ENCODE results near the gene EDA.

The EDA gene

DNA sequence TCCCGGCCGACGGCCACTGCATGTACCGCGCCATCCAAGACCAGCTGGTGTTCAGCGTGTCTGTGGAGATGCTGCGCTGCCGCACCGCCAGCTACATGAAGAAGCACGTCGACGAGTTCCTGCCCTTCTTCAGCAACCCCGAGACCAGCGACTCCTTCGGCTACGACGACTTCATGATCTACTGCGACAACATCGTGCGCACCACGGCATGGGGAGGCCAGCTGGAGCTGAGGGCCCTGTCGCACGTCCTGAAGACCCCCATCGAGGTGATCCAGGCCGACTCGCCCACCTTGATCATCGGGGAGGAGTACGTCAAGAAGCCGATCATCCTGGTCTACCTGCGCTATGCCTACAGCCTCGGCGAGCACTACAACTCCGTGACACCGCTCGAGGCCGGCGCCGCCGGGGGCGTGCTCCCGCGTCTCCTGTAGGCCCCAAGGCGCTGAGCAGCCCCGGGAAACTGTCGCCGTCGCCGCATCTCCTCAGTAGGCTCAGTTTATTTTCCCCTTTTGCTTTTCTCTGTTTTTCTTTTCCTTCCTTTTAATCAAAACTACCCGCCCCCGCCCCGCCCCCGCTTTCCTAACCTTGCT lies 447.1 kb downstream of the EDA start:
- H3K36me3 ChIP-seq (replicated peaks; ENCODE audit: insufficient read depth, low read length) = no peaks in the 10 kb centered on the region
- H3K4me1 ChIP-seq (ENCODE audit: low read length) = no peaks in the 10 kb centered on the region
- H3K4me3 ChIP-seq (ENCODE audit: low read length) = no peak overlapping the region
- DNase-seq = no peak
- H4K20me1 ChIP-seq (ENCODE audit: insufficient read depth, low read length) = no peaks in the 10 kb centered on the region
- H3K9me3 ChIP-seq (replicated peaks; ENCODE audit: insufficient read depth, low read length) = no peaks in the 10 kb centered on the region
- no peak overlapping the region for H3K4me2 ChIP-seq (ENCODE audit: low read depth, low read length)
- no peak overlapping the region for H2AFZ ChIP-seq (ENCODE audit: low read length)
- no peak overlapping the region for H3K9ac ChIP-seq (ENCODE audit: low read length)
- H3K27me3 ChIP-seq (replicated peaks; ENCODE audit: insufficient read depth, low read length) = no peaks in the 10 kb centered on the region
- H3K9me2 ChIP-seq (replicated peaks; ENCODE audit: insufficient read depth, low read length) = no peaks in the 10 kb centered on the region
- H3K79me2 ChIP-seq (ENCODE audit: low read length) = no peaks in the 10 kb centered on the region
- H3K27ac ChIP-seq (ENCODE audit: low read length) = no peak overlapping the region
- H3F3A ChIP-seq (ENCODE audit: insufficient read depth, low read length) = no peaks in the 10 kb centered on the region
- TF ChIP-seq, protein P1, sequence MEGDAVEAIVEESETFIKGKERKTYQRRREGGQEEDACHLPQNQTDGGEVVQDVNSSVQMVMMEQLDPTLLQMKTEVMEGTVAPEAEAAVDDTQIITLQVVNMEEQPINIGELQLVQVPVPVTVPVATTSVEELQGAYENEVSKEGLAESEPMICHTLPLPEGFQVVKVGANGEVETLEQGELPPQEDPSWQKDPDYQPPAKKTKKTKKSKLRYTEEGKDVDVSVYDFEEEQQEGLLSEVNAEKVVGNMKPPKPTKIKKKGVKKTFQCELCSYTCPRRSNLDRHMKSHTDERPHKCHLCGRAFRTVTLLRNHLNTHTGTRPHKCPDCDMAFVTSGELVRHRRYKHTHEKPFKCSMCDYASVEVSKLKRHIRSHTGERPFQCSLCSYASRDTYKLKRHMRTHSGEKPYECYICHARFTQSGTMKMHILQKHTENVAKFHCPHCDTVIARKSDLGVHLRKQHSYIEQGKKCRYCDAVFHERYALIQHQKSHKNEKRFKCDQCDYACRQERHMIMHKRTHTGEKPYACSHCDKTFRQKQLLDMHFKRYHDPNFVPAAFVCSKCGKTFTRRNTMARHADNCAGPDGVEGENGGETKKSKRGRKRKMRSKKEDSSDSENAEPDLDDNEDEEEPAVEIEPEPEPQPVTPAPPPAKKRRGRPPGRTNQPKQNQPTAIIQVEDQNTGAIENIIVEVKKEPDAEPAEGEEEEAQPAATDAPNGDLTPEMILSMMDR (IDR thresholded peaks at IDR 0.05; ENCODE audit: low read length) = no peak
- no peak for TF ChIP-seq EZH2phosphoT487 (IDR thresholded peaks at IDR 0.05; ENCODE audit: low read length)
- no peak for TF ChIP-seq EZH2 (optimal IDR thresholded peaks at IDR 0.05; ENCODE audit: low read depth, low read length)

DNA sequence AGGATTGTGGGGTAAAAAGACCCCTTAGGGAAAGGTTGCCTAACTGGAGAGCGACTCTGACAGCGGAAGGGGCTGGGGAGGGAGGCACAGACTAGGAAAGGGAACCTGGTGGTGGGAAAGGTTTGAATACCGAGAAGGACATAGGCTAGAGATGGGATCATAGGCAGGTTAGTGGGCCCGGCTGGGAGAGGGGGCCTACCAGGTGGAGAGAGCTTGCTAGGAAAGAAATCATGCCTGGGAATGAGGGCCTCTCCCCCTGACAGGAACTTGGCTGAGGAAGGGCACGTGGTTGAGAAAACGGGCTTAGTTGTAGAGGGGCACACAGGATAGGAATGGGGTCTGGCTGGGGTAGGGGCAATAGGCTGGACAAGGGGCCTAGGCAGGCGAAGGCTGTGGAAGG lies 450.7 kb downstream of the EDA start:
- H3F3A ChIP-seq (ENCODE audit: insufficient read depth, low read length) = no peaks in the 10 kb centered on the region
- DNase-seq = no peak
- H3K4me3 ChIP-seq (ENCODE audit: low read length) = no peak overlapping the region
- H4K20me1 ChIP-seq (ENCODE audit: insufficient read depth, low read length) = no peaks in the 10 kb centered on the region
- H2AFZ ChIP-seq (ENCODE audit: low read length) = no peak overlapping the region
- no peaks in the 10 kb centered on the region for H3K36me3 ChIP-seq (replicated peaks; ENCODE audit: insufficient read depth, low read length)
- no peaks in the 10 kb centered on the region for H3K9me2 ChIP-seq (replicated peaks; ENCODE audit: insufficient read depth, low read length)
- no peaks in the 10 kb centered on the region for H3K4me1 ChIP-seq (ENCODE audit: low read length)
- H3K27me3 ChIP-seq (replicated peaks; ENCODE audit: insufficient read depth, low read length) = no peaks in the 10 kb centered on the region
- H3K9me3 ChIP-seq (replicated peaks; ENCODE audit: insufficient read depth, low read length) = no peaks in the 10 kb centered on the region
- H3K4me2 ChIP-seq (ENCODE audit: low read depth, low read length) = no peak overlapping the region
- H3K9ac ChIP-seq (ENCODE audit: low read length) = no peak overlapping the region
- no peaks in the 10 kb centered on the region for H3K79me2 ChIP-seq (ENCODE audit: low read length)
- H3K27ac ChIP-seq (ENCODE audit: low read length) = no peak overlapping the region
- no peak for TF ChIP-seq EZH2phosphoT487 (IDR thresholded peaks at IDR 0.05; ENCODE audit: low read length)
- no peak for TF ChIP-seq EZH2 (optimal IDR thresholded peaks at IDR 0.05; ENCODE audit: low read depth, low read length)
- TF ChIP-seq, protein P1 (IDR thresholded peaks at IDR 0.05; ENCODE audit: low read length) = no peak

GRCh38 chrX:70079297-70079696 lies 463.4 kb downstream of the EDA start:
- H3K9me2 ChIP-seq (replicated peaks; ENCODE audit: insufficient read depth, low read length) = no peaks in the 10 kb centered on the region
- no peaks in the 10 kb centered on the region for H3K27me3 ChIP-seq (replicated peaks; ENCODE audit: insufficient read depth, low read length)
- no peak overlapping the region for H3K4me3 ChIP-seq (ENCODE audit: low read length)
- no peak overlapping the region for H3K27ac ChIP-seq (ENCODE audit: low read length)
- no peaks in the 10 kb centered on the region for H3K79me2 ChIP-seq (ENCODE audit: low read length)
- H3K9me3 ChIP-seq (replicated peaks; ENCODE audit: insufficient read depth, low read length) = no peaks in the 10 kb centered on the region
- H4K20me1 ChIP-seq (ENCODE audit: insufficient read depth, low read length) = no peaks in the 10 kb centered on the region
- no peak overlapping the region for H2AFZ ChIP-seq (ENCODE audit: low read length)
- H3F3A ChIP-seq (ENCODE audit: insufficient read depth, low read length) = no peaks in the 10 kb centered on the region
- no peak overlapping the region for H3K9ac ChIP-seq (ENCODE audit: low read length)
- TF ChIP-seq, protein P1 (IDR thresholded peaks at IDR 0.05; ENCODE audit: low read length) = no peak
- no peak for TF ChIP-seq EZH2phosphoT487 (IDR thresholded peaks at IDR 0.05; ENCODE audit: low read length)
- TF ChIP-seq EZH2 (optimal IDR thresholded peaks at IDR 0.05; ENCODE audit: low read depth, low read length) = no peak
- H3K36me3 ChIP-seq (replicated peaks; ENCODE audit: insufficient read depth, low read length) = no peaks in the 10 kb centered on the region
- no peak overlapping the region for H3K4me2 ChIP-seq (ENCODE audit: low read depth, low read length)
- no peak for DNase-seq
- H3K4me1 ChIP-seq (ENCODE audit: low read length) = no peaks in the 10 kb centered on the region
